Endodermal cell (in vitro differentiated cells): ENCODE measurements around the gene SH3BGRL2. TPM values are rescaled to one million over a fixed set of nuclear protein-coding genes. Genes with fewer than 3 reads are reported as not detected.

Experiments
- DNase-seq: peaks from one replicate; pipeline ENCODE4 v3.0.0-alpha.2; 2017
- H3K27ac ChIP-seq: 2 replicates; pipeline ENCODE4 v1.5.1; 2013; ENCODE audit warnings: mild to moderate bottlenecking, low read depth, low read length, moderate library complexity
- H3K27me3 ChIP-seq: 2 replicates; pipeline ENCODE4 v1.6.1; 2013; ENCODE audit warnings: mild to moderate bottlenecking, low read length, moderate library complexity; ENCODE audit not compliant: insufficient read depth, control insufficient read depth, poor library complexity, severe bottlenecking
- H3K36me3 ChIP-seq: 2 replicates; pipeline ENCODE4 v1.7.0; 2013; ENCODE audit warnings: mild to moderate bottlenecking, low read length, moderate library complexity; ENCODE audit not compliant: control insufficient read depth, insufficient read depth
- H3K4me1 ChIP-seq: one replicate; pipeline ENCODE4 v1.7.0; 2013; ENCODE audit warnings: low read length; ENCODE audit not compliant: control insufficient read depth, insufficient read depth
- H3K4me3 ChIP-seq: 2 replicates; pipeline ENCODE4 v1.5.1; 2013; ENCODE audit warnings: mild to moderate bottlenecking, low read length, moderate library complexity
- H3K9ac ChIP-seq: 2 replicates; pipeline ENCODE4 v1.6.1; 2013; ENCODE audit warnings: mild to moderate bottlenecking, low read length, moderate library complexity; ENCODE audit not compliant: poor library complexity, severe bottlenecking; ENCODE audit errors: extremely low read depth
- H3K9me3 ChIP-seq: 2 replicates; pipeline ENCODE4 v1.6.1; 2013; ENCODE audit warnings: mild to moderate bottlenecking, low read length, moderate library complexity; ENCODE audit not compliant: control insufficient read depth
- H3K27ac Mint-ChIP-seq: 2 replicates; pipeline ENCODE4 v1.8.0; 2020; ENCODE audit warnings: mixed read lengths
- H3K27me3 Mint-ChIP-seq: 2 replicates; pipeline ENCODE4 v1.8.0; 2021; ENCODE audit warnings: mild to moderate bottlenecking, mixed read lengths; ENCODE audit not compliant: insufficient read depth
- H3K36me3 Mint-ChIP-seq: 2 replicates; pipeline ENCODE4 v1.8.0; 2020; ENCODE audit warnings: low read depth, mixed read lengths
- H3K4me1 Mint-ChIP-seq: 2 replicates; pipeline ENCODE4 v1.8.0; 2020; ENCODE audit warnings: mixed read lengths
- H3K4me3 Mint-ChIP-seq: 2 replicates; pipeline ENCODE4 v1.8.0; 2020; ENCODE audit warnings: mild to moderate bottlenecking, moderate library complexity, mixed read lengths
- H3K9me3 Mint-ChIP-seq: 2 replicates; pipeline ENCODE4 v1.8.0; 2020; ENCODE audit warnings: mild to moderate bottlenecking, mixed read lengths
- WGBS, 2 experiments: methylation state at CpG; one replicate each; pipeline versions ENCODE4 v1.1.5 to v1.1.7; 2013; ENCODE audit warnings: missing lambda C conversion rate in 2 of 2, mixed read lengths in 1 of 2; ENCODE audit not compliant: insufficient coverage in 1 of 2, insufficient read length in 1 of 2; 5-methylcytosine and 5-hydroxymethylcytosine counted together
- total RNA-seq, 2 donors: library from RNA; stranded (reverse); fragmentation: NEBNext Ultra II Directional in 1 of 2; extraction: Animal tissue kit (Norgen Biotek cat#: 25700) in 1 of 2; gene quantifications; 2 replicates in 1 of 2; 3 replicates in 1 of 2; pipeline ENCODE4 v1.2.1, GENCODE V29; 2021
- TF ChIP-seq, protein P1 (sequence below): fragments of 200-600 bp; sonication (generic); conservative IDR thresholded peaks from 2 replicates; pipeline ENCODE4 v1.5.0; 2021; ENCODE audit warnings: antibody characterized with exemption, mild to moderate bottlenecking

SH3BGRL2 gene
- total RNA-seq, 2 donors from 2014 or later, result 24.3 to 40.1 TPM

DNA sequence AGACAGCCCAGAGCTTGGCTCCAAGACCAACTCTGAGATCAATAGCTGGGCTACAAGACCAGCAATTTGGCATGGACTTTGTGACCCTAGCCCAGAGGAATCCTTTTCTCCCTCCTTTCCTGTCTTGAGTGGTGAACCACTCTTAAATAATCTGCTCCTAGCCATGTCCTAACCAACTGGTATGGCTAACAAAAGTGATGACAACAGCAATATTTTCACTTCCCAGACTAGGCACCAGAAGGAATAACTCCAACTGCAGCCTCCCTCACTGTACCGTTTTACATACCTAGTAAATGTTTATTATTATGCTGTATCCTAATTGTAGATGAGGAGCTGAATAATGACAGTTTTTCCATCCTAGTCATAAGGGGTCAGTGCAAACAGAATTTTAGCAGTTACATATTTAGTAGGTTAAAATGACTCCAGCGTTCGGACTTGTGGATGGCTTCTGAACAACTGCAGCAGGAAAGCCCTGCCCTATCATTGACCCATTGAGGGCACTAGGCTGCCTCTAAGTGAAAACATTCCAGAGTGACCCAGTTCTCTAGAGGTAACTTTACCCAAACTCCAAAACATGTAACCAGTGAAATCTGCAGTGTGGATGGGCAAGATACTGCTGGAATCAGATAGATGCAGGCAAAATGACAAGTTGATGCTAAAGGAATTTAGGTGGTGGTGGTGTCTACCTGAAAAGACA is 77.1 kb downstream of the SH3BGRL2 start:
- H3K36me3 Mint-ChIP-seq, result no peaks in the 10 kb centered on the region
- H3K27ac Mint-ChIP-seq, result no peak overlapping the region
- TF ChIP-seq, protein P1, sequence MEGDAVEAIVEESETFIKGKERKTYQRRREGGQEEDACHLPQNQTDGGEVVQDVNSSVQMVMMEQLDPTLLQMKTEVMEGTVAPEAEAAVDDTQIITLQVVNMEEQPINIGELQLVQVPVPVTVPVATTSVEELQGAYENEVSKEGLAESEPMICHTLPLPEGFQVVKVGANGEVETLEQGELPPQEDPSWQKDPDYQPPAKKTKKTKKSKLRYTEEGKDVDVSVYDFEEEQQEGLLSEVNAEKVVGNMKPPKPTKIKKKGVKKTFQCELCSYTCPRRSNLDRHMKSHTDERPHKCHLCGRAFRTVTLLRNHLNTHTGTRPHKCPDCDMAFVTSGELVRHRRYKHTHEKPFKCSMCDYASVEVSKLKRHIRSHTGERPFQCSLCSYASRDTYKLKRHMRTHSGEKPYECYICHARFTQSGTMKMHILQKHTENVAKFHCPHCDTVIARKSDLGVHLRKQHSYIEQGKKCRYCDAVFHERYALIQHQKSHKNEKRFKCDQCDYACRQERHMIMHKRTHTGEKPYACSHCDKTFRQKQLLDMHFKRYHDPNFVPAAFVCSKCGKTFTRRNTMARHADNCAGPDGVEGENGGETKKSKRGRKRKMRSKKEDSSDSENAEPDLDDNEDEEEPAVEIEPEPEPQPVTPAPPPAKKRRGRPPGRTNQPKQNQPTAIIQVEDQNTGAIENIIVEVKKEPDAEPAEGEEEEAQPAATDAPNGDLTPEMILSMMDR, result no peak
- H3K27me3 ChIP-seq, result no peaks in the 10 kb centered on the region
- no peaks in the 10 kb centered on the region for H3K36me3 ChIP-seq
- no peaks in the 10 kb centered on the region for H3K9me3 ChIP-seq
- 99 to 100% methylated on average over 2 of the region's 3 CpGs for WGBS, 2 experiments
- H3K27ac ChIP-seq, result no peak overlapping the region
- no peak for DNase-seq
- no peak overlapping the region for H3K4me3 Mint-ChIP-seq
- no peaks in the 10 kb centered on the region for H3K9me3 Mint-ChIP-seq
- H3K4me1 Mint-ChIP-seq, result peaks cover 6% of the 10 kb centered on the region
- no peak overlapping the region for H3K9ac ChIP-seq
- H3K4me1 ChIP-seq, result no peaks in the 10 kb centered on the region
- no peak overlapping the region for H3K4me3 ChIP-seq
- no peaks in the 10 kb centered on the region for H3K27me3 Mint-ChIP-seq

DNA sequence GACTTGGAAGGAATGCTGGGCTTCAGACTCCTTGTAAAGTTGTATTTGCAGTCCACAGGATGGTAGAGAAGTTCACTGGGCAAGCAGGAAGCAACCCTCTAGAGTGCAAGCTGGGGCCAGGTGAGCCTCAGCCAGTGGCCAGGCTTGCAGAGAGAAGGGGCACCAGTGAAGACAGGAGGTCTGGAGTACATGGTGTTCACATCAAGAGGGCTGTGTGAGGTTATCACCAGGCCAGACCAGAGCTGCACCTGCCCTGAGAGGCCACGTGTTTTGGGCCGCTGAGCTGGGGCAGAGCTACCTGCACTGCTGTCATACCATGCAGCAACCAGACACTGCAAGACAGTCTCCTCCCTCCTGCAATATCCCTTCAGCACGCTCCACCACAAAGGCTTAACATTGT is 79.0 kb downstream of the SH3BGRL2 start:
- peak overlapping the region; percentile 61 for H3K27ac Mint-ChIP-seq
- Histone ChIP-seq H3K4me3 (no peak overlapping the region), H3K27me3 (no peaks in the 10 kb centered on the region), H3K36me3 (no peaks in the 10 kb centered on the region), H3K9ac (no peak overlapping the region), H3K27ac (no peak overlapping the region), H3K9me3 (no peaks in the 10 kb centered on the region), H3K4me1 (no peaks in the 10 kb centered on the region)
- H3K4me1 Mint-ChIP-seq, result peaks cover 6% of the 10 kb centered on the region
- TF ChIP-seq, protein P1, result no peak
- DNase-seq, result no peak
- H3K4me3 Mint-ChIP-seq, result no peak overlapping the region
- no peaks in the 10 kb centered on the region for H3K36me3 Mint-ChIP-seq
- H3K27me3 Mint-ChIP-seq, result no peaks in the 10 kb centered on the region
- no peaks in the 10 kb centered on the region for H3K9me3 Mint-ChIP-seq
- WGBS, 2 experiments, result 87% methylated on average over 3 of the region's 3 CpGs; no CpG with 5 or more reads in 1 of the 2 experiments

DNA sequence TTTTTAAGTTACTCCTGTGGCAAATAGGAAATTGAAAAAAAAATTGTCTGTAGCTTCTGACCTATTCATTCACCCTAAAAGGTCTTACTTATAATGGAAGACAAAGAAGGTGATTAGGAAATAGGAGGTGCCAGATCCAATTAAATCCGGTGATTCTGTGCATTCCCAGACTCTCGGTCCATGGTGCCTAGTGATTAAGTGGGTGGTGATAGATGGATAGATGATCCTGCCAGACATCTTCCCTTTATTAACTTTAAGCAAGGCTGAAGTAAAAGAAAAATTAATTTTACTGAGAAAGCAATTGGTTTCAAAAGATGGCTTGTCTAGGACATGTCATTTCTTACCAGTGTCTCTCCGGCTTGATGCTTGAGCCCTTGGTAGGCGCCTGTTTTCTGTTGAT is 80.0 kb downstream of the SH3BGRL2 start:
- H3K4me3 Mint-ChIP-seq, result no peak overlapping the region
- H3K4me1 ChIP-seq, result no peaks in the 10 kb centered on the region
- H3K4me3 ChIP-seq, result no peak overlapping the region
- DNase-seq, result no peak
- H3K9me3 ChIP-seq, result no peaks in the 10 kb centered on the region
- no peaks in the 10 kb centered on the region for H3K27me3 ChIP-seq
- WGBS, 2 experiments, result 98 to 100% methylated on average over 3 to 4 of the region's 4 CpGs
- no peaks in the 10 kb centered on the region for H3K36me3 ChIP-seq
- H3K9me3 Mint-ChIP-seq, result no peaks in the 10 kb centered on the region
- H3K27me3 Mint-ChIP-seq, result no peaks in the 10 kb centered on the region
- H3K4me1 Mint-ChIP-seq, result peaks cover 6% of the 10 kb centered on the region
- H3K9ac ChIP-seq, result no peak overlapping the region
- H3K36me3 Mint-ChIP-seq, result no peaks in the 10 kb centered on the region
- no peak overlapping the region for H3K27ac ChIP-seq
- no peak overlapping the region for H3K27ac Mint-ChIP-seq
- TF ChIP-seq, protein P1, result no peak
